Activated B cell treated with CpG ODN at 0.5 μM for 24 hours (primary cell): Measurements from ENCODE around the gene MED31. TPM values are rescaled to one million over a fixed set of nuclear protein-coding genes. Genes with fewer than 3 reads are reported as not detected.

Source experiments
- ATAC-seq: fragments of 200-7000 bp; cut with Tn5 transposase; one replicate; pipeline ENCODE4 v1.10.0; 2021; ENCODE audit warnings: low read depth, mild to moderate bottlenecking, moderate library complexity
- CTCF ChIA-PET: fragments of 350-600 bp; sonication (Branson Sonifier 250); formaldehyde crosslinking; loops from one replicate; lab custom pipeline; 2021; ENCODE audit warnings: antibody characterized with exemption; lab: Charles Lee
- POLR2A ChIA-PET: fragments of 350-600 bp; sonication (Branson Sonifier 250); formaldehyde crosslinking; loops from one replicate; lab custom pipeline; 2021; ENCODE audit warnings: antibody characterized with exemption; lab: Charles Lee
- DNase-seq: peaks from one replicate; pipeline ENCODE4 v3.0.0; 2022
- H3K27ac Mint-ChIP-seq: one replicate; pipeline ENCODE4 v1.8.0; 2020; ENCODE audit warnings: mixed read lengths
- H3K27me3 Mint-ChIP-seq: one replicate; pipeline ENCODE4 v1.8.0; 2021; ENCODE audit warnings: mixed read lengths
- H3K36me3 Mint-ChIP-seq: one replicate; pipeline ENCODE4 v1.8.0; 2021; ENCODE audit warnings: low read depth, mixed read lengths
- H3K4me1 Mint-ChIP-seq: one replicate; pipeline ENCODE4 v1.8.0; 2021; ENCODE audit warnings: mixed read lengths
- H3K4me3 Mint-ChIP-seq: one replicate; pipeline ENCODE4 v1.8.0; 2020; ENCODE audit warnings: mild to moderate bottlenecking, mixed read lengths
- H3K9me3 Mint-ChIP-seq: one replicate; pipeline ENCODE4 v1.8.0; 2020; ENCODE audit warnings: mixed read lengths
- CTCF ChIP-seq: fragments of 200-600 bp; IDR thresholded peaks from one replicate; pipeline ENCODE4 v1.8.0; 2022; ENCODE audit warnings: antibody characterized with exemption, mild to moderate bottlenecking
- intact Hi-C: fragments of 100-400 bp; cut with micrococcal nuclease; formaldehyde crosslinking; loops from one replicate; pipeline ENCODE4 v1.15.1; 2024
- total RNA-seq: library from RNA; stranded (reverse); gene quantifications from 2 replicates; pipeline ENCODE4 v1.2.3, GENCODE V29; 2022

MED31 gene
- total RNA-seq, 1 donor from 2014 or later, result 23.4 TPM

GRCh38 chr17:6690641-6691040 lies 39.2 kb upstream of the MED31 start:
- Mint-ChIP-seq H3K27ac (no peak overlapping the region), H3K4me1 (no peaks in the 10 kb centered on the region), H3K9me3 (no peaks in the 10 kb centered on the region), H3K36me3 (no peaks in the 10 kb centered on the region), H3K27me3 (peaks cover 22% of the 10 kb centered on the region), H3K4me3 (no peak overlapping the region)
- intact Hi-C loops, result no loop called here
- ChIA-PET CTCF (no interaction called here), POLR2A (no interaction called here)
- no peak for TF ChIP-seq CTCF
- DNase-seq, result no peak
- no peak for ATAC-seq

- ATAC-seq, result no peak
- peaks cover 20% of the 10 kb centered on the region for H3K27me3 Mint-ChIP-seq
- no peaks in the 10 kb centered on the region for H3K9me3 Mint-ChIP-seq
- no peak overlapping the region for H3K27ac Mint-ChIP-seq
- no peak for DNase-seq
- ChIA-PET CTCF (no interaction called here), POLR2A (no interaction called here)
- TF ChIP-seq CTCF, result no peak
- intact Hi-C loops, result no loop called here
- H3K4me1 Mint-ChIP-seq, result no peaks in the 10 kb centered on the region
- no peaks in the 10 kb centered on the region for H3K36me3 Mint-ChIP-seq
- H3K4me3 Mint-ChIP-seq, result no peak overlapping the region
Measured at GRCh38 chr17:6688944-6689343, 37.5 kb upstream of the MED31 start.

GRCh38 chr17:6686026-6686425 lies 34.6 kb upstream of the MED31 start:
- no peaks in the 10 kb centered on the region for H3K36me3 Mint-ChIP-seq
- no peak overlapping the region for H3K27ac Mint-ChIP-seq
- CTCF ChIA-PET, result no interaction called here
- no peak for DNase-seq
- POLR2A ChIA-PET, result no interaction called here
- H3K4me3 Mint-ChIP-seq, result no peak overlapping the region
- peaks cover 13% of the 10 kb centered on the region for H3K27me3 Mint-ChIP-seq
- TF ChIP-seq CTCF, result no peak
- ATAC-seq, result no peak
- H3K4me1 Mint-ChIP-seq, result no peaks in the 10 kb centered on the region
- H3K9me3 Mint-ChIP-seq, result no peaks in the 10 kb centered on the region
- intact Hi-C loops, result no loop called here

GRCh38 chr17:6684881-6685767 lies 33.7 kb upstream of the MED31 start:
- H3K27me3 Mint-ChIP-seq, result peaks cover 11% of the 10 kb centered on the region
- H3K27ac Mint-ChIP-seq, result no peak overlapping the region
- CTCF ChIA-PET, result no interaction called here
- no peak overlapping the region for H3K4me3 Mint-ChIP-seq
- POLR2A ChIA-PET, result no interaction called here
- TF ChIP-seq CTCF, result no peak
- no peak for ATAC-seq
- no peak for DNase-seq
- intact Hi-C loops, result no loop called here
- no peaks in the 10 kb centered on the region for H3K36me3 Mint-ChIP-seq
- H3K9me3 Mint-ChIP-seq, result no peaks in the 10 kb centered on the region
- H3K4me1 Mint-ChIP-seq, result no peaks in the 10 kb centered on the region

GRCh38 chr17:6684460-6684783 lies 33.0 kb upstream of the MED31 start:
- DNase-seq (no peak), ATAC-seq (no peak)
- ChIA-PET POLR2A (no interaction called here), CTCF (no interaction called here)
- intact Hi-C loops, result no loop called here
- no peak overlapping the region for H3K27ac Mint-ChIP-seq
- no peaks in the 10 kb centered on the region for H3K36me3 Mint-ChIP-seq
- no peaks in the 10 kb centered on the region for H3K4me1 Mint-ChIP-seq
- no peaks in the 10 kb centered on the region for H3K9me3 Mint-ChIP-seq
- H3K27me3 Mint-ChIP-seq, result peaks cover 12% of the 10 kb centered on the region
- no peak overlapping the region for H3K4me3 Mint-ChIP-seq
- TF ChIP-seq CTCF, result no peak
